Medulla oblongata (tissue), 1 donor: ENCODE results near the gene PTPRQ.
"Not testable (repeated sequence)": the region's sequence is repeated elsewhere in the genome, so short reads cannot be mapped to it uniquely, and the experiment has no call there.

ENCODE experiments used
- DNase-seq: peaks from one replicate; pipeline ENCODE4 v3.0.0-alpha.2; 2015; ENCODE audit errors: extremely low spot score

PTPRQ gene

GRCh38 chr12:80472911-80473500 lies 29.0 kb downstream of the PTPRQ start:
- DNase-seq: peak; percentile 29

DNA sequence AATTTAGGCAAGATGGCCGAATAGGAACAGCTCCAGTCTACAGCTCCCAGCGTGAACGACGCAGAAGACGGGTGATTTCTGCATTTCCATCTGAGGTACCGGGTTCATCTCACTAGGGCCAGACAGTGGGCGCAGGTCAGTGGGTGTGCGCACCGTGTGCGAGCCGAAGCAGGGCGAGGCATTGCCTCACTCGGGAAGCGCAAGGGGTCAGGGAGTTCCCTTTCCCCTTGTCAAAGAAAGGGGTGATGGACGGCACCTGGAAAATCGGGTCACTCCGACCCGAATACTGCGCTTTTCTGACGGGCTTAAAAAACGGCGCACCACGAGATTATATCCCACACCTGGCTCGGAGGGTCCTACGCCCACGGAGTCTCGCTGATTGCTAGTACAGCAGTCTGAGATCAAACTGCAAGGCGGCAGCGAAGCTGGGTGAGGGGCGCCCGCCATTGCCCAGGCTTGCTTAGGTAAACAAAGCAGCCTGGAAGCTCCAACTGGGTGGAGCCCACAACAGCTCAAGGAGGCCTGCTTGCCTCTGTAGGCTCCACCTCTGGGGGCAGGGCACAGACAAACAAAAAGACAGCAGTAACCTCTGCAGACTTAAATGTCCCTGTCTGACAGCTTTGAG lies 33.6 kb downstream of the PTPRQ start:
- DNase-seq: not testable (repeated sequence)

GRCh38 chr12:80484746-80485145 lies 40.7 kb downstream of the PTPRQ start:
- DNase-seq: no peak

- no peak for DNase-seq
These were observed 41.4 kb downstream of the PTPRQ start for GRCh38 chr12:80485222-80485987.

DNA sequence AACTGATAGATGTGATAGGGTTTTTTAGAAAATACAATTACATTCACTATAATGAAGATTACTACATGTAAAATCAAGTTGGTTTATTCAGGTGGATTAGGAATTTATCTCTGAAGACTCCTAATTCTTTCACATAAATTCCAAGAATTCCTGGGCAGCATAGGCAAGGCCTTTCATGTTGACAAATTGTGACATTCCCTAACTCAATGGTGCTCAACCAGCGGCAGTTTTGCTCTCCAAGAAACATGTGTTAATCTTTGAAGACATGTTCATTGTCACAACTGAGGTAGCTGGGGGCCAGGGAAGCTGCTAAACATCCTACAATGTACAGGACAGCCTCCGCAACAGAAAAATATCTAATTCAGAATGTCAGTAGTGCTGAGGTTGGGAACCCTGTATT lies 46.3 kb downstream of the PTPRQ start:
- no peak for DNase-seq

DNA sequence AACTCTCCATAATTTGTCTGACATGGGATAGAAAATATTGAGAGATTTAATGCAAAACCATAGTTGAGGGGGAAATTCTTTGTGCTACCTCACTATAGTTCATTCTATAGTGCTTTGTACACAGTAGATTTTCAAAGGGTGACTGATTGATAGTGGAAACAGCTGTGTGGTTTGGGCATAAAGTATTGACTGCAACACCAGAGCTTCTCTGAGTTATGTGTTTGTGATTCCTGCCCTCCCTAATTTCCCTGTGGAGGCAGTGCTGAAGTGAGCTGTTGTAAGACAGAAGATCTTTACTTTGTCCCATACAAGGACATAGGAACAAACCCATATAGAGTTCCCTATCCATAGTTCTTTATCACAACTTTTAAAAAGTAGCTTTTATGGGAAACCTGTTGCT lies 47.1 kb downstream of the PTPRQ start:
- no peak for DNase-seq

DNA sequence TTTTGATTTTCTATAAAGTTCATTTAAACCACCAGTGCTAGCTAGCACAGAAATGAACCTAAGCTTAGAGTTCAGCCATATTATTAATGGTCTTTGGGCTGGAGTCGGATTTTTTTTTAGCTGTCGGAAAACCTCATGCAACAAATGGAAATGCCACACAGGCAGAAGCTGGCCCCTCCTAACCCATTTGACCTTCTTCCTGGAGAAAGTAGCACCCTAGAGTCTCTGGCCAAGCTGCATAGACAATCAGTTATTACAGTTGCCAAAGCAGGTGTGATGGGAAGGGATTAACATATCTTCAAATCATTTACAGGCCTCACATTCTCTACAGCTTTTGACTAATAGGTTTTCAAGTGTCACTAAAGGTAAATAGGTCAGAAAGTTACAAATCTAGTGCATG lies 49.4 kb downstream of the PTPRQ start:
- no peak for DNase-seq

DNA sequence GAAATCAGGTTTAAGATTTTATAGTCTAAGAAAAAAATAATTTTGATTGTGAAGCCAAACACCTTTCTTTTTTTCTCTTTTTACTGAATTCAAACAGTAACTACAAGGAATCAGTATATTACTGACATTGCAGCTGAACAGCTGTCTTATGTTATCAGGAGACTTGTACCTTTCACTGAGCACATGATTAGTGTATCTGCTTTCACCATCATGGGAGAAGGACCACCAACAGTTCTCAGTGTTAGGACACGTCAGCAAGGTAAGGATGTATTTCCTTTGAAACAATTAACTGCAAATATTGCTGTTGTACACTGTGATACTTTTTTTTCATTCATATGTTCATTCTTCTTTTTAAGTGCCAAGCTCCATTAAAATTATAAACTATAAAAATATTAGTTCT lies 50.8 kb downstream of the PTPRQ start:
- no peak for DNase-seq

DNA sequence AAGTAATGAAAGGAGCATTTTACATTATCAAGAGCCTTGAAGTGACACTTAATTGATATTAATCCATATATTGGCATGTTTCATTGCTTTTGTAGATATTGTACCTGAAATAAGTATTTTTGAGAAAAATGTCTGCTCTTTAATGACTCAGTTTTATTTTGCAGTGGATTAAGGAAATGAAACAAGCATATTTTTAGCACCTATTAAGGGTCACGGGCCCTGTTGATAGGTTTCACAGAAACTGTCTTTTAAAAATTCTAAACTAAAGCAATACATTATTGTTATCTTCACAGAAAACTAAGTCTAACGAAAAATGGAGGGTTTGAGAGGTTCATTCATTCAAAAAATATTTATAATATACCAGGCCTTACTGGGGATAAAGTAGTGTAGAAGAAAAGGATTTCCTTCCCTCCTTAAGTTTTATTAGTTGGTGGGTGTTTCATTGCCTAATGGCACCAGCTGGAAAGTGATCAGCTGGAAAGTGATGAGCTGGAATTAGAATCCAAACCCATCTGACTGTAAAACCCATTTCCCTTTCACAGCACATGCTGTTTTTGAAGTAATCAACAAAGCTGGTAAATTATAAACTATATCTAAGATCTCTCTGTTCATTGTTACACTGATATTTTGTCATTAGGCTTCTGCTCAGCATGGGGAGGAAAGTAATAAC lies 54.2 kb downstream of the PTPRQ start:
- DNase-seq: no peak

DNA sequence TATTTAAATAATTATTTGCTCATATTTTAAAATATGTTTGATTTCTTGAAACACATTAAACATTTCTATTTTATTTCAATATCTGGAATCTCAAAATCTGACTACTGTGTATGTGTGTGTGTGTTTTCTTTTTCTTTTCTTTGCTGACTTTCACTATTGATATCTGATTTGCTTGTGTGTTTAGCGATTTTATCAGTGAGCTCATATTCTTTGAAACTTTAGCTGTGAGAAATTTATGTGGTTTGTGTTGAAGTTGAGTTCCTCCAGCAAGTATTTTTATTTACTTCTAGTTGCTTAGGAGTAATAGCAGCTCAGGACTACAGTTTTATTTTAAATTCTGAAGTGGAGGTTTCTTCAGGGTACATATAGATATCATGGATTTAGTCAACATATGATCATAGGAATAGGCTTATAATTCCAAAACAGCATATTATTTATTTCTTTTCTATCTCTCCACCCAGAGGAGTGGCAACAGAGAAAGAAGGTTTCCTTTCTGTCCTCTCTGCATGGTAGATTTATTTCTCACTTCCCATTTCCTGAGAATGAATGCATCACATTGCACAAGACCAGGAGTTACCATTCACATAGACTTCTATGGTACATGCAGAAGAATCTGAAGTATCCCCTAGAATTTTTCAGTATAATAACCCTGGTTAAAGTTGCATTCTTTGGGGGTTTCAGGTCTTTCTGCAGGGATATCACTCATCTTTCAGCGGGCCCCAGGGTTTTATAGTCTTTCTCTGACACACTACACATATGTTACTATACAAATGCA lies 60.5 kb downstream of the PTPRQ start:
- no peak for DNase-seq

GRCh38 chr12:80509781-80510556 lies 65.9 kb downstream of the PTPRQ start:
- DNase-seq: no peak

DNA sequence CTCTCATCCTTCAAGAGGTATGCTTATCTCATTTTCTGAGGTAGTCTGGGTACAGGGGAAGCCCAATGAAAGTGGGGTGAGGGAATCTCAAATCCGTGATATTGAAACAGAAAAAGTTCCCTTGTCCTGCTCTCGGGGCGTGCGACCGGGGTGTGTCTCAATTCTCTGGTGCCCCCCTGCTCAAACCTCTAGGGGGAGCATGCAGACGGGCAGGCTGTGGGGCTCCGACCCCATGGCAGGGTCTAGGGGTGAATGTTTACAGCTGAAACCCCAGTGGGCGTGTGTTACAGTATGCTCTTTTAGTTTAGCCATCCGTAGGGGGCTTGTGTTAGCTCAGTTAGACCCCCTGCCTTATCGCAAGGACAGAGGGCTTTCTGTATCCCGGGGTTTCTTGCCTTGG lies 68.7 kb downstream of the PTPRQ start:
- no peak for DNase-seq

DNA sequence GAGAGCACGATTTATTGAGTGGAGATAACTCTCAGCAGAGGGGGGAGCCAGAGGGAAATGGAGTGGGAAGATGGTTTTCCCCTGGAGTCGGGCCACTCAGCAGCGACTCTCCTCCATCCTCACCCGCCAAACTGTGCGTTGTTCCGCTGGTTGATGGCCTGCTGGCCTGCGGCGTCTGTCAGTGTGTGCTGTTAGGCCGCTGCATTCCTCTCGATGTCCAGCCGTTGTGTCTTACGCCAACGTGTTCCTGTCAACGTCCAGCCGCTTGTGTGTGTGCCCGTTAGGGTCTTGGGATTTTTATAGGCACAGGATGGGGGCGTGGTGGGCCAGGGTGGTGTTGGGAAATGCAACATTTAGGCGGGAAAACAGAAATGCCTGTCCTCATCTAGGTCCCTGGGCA lies 69.2 kb downstream of the PTPRQ start:
- no peak for DNase-seq

- DNase-seq: no peak
These were observed 73.6 kb downstream of the PTPRQ start for GRCh38 chr12:80517655-80518054.

GRCh38 chr12:80531646-80532045 lies 87.6 kb downstream of the PTPRQ start:
- no peak for DNase-seq

- no peak for DNase-seq
These were observed 95.0 kb downstream of the PTPRQ start for GRCh38 chr12:80539029-80539428.

DNA sequence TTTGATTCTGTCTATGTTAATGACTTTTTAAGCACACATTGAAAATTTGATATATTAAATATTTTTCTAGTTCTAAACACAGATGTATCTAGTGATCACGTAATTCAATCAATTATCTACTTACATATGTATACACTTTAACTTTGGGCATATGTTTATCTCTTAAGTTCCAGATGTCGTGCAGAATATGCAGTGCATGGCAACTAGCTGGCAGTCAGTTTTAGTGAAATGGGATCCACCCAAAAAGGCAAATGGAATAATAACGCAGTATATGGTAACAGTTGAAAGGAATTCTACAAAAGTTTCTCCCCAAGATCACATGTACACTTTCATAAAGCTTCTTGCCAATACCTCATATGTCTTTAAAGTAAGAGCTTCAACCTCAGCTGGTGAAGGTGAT lies 105.3 kb downstream of the PTPRQ start:
- DNase-seq: no peak

- no peak for DNase-seq
These were observed 107.9 kb downstream of the PTPRQ start for GRCh38 chr12:80551897-80552296.

- DNase-seq: no peak
These were observed 109.3 kb downstream of the PTPRQ start for GRCh38 chr12:80553316-80553715.

DNA sequence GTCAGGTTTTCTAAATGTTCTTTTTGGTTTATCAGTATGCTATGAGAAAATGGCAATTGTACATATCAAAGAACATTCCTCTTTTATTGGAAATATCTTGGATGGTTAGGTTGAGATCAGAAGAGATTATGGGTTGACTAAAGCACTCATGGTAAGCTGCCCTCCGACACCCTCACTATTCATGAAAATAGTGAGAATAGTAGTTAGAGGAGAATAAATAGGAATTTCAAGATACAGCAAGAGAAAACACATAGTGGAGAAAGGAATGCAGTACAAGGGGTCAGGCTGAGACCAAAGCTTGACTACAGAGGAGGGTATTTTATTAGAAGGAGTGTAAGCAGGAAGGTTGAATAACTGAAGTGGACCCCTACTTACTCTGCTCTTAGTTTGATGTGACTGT lies 112.5 kb downstream of the PTPRQ start:
- no peak for DNase-seq

DNA sequence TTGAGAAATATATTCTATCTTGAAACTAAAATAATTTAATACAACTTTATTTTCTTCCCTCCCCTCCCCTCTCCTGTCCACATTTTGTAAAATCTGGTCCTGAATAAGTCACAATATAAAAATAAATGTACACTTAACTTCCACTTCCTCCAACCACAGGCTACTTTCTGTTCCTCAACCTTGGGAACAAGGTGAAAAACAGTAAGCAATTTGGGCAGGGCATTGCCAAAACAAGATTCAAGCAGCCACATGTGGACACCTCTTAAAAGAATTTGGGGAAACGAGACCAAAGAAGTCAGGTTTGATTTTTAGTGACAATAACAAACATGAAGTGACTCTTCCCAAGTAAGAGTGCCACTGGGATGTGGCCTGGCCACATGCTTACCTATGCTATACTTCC lies 115.7 kb downstream of the PTPRQ start:
- DNase-seq: no peak
